ENCODE results near the gene FAIM2. TPM values are rescaled to one million over a fixed set of nuclear protein-coding genes. Genes with fewer than 3 reads are reported as not detected.

FAIM2 gene
- polyA plus RNA-seq, 1 donor from 2014 or later: 5.3 TPM

GRCh38 chr12:49854976-49855375 lies 48.7 kb downstream of the FAIM2 start:
- H3K4me2 ChIP-seq (ENCODE audit: low read length): no peak overlapping the region
- H3K27me3 ChIP-seq (ENCODE audit: insufficient read depth, low read depth, low read length): no peaks in the 10 kb centered on the region
- no peak overlapping the region for H2AFZ ChIP-seq (ENCODE audit: low read depth, low read length)
- H3K27ac ChIP-seq (ENCODE audit: low read length): no peak overlapping the region
- no peak overlapping the region for H3K9ac ChIP-seq (ENCODE audit: low read length)
- H3K9me3 ChIP-seq (ENCODE audit: low read length): no peaks in the 10 kb centered on the region
- H3K9me2 ChIP-seq (ENCODE audit: insufficient read depth, low read length): no peaks in the 10 kb centered on the region
- H3K4me3 ChIP-seq (ENCODE audit: low read length): no peak overlapping the region
- H4K20me1 ChIP-seq (ENCODE audit: insufficient read depth): no peaks in the 10 kb centered on the region
- TF ChIP-seq RAD21 (conservative IDR thresholded peaks at IDR 0.05): no peak
- TF ChIP-seq SMC3 (conservative IDR thresholded peaks at IDR 0.05; ENCODE audit: poor library complexity): no peak
- TF ChIP-seq EP300 (conservative IDR thresholded peaks at IDR 0.05; ENCODE audit: poor library complexity, severe bottlenecking): no peak
- no peak for TF ChIP-seq REST (IDR thresholded peaks at IDR 0.05; ENCODE audit: borderline replicate concordance)
- TF ChIP-seq POLR2AphosphoS5 (IDR thresholded peaks at IDR 0.05): no peak
- no peak for TF ChIP-seq TAF1 (IDR thresholded peaks at IDR 0.05; ENCODE audit: low read depth)
- TF ChIP-seq MXI1 (conservative IDR thresholded peaks at IDR 0.05; ENCODE audit: poor library complexity, severe bottlenecking): no peak
- TF ChIP-seq EZH2 (IDR thresholded peaks at IDR 0.05; ENCODE audit: borderline replicate concordance, insufficient read depth, low read length, poor library complexity, severe bottlenecking): no peak
- TF ChIP-seq CTCF (IDR thresholded peaks at IDR 0.05; ENCODE audit: poor library complexity, severe bottlenecking): no peak
- H3F3A ChIP-seq (ENCODE audit: insufficient read depth, low read length, poor library complexity, severe bottlenecking): no peaks in the 10 kb centered on the region
- H3K79me2 ChIP-seq (replicated peaks; ENCODE audit: insufficient read depth, low read length): no peaks in the 10 kb centered on the region
- no peaks in the 10 kb centered on the region for H3K36me3 ChIP-seq (ENCODE audit: insufficient read depth, low read length)

- H3F3A ChIP-seq (ENCODE audit: insufficient read depth, low read length, poor library complexity, severe bottlenecking): no peaks in the 10 kb centered on the region
- no peak overlapping the region for H3K4me2 ChIP-seq (ENCODE audit: low read length)
- H3K36me3 ChIP-seq (ENCODE audit: insufficient read depth, low read length): no peaks in the 10 kb centered on the region
- no peak overlapping the region for H3K4me3 ChIP-seq (ENCODE audit: low read length)
- H3K9ac ChIP-seq (ENCODE audit: low read length): no peak overlapping the region
- H3K9me3 ChIP-seq (ENCODE audit: low read length): no peaks in the 10 kb centered on the region
- H2AFZ ChIP-seq (ENCODE audit: low read depth, low read length): no peak overlapping the region
- no peaks in the 10 kb centered on the region for H3K9me2 ChIP-seq (ENCODE audit: insufficient read depth, low read length)
- no peak overlapping the region for H3K27ac ChIP-seq (ENCODE audit: low read length)
- TF ChIP-seq EP300 (conservative IDR thresholded peaks at IDR 0.05; ENCODE audit: poor library complexity, severe bottlenecking) (no peak), REST (IDR thresholded peaks at IDR 0.05; ENCODE audit: borderline replicate concordance) (no peak), RAD21 (conservative IDR thresholded peaks at IDR 0.05) (no peak), TAF1 (IDR thresholded peaks at IDR 0.05; ENCODE audit: low read depth) (no peak), POLR2AphosphoS5 (IDR thresholded peaks at IDR 0.05) (no peak), SMC3 (conservative IDR thresholded peaks at IDR 0.05; ENCODE audit: poor library complexity) (no peak)
- no peaks in the 10 kb centered on the region for H4K20me1 ChIP-seq (ENCODE audit: insufficient read depth)
- no peaks in the 10 kb centered on the region for H3K27me3 ChIP-seq (ENCODE audit: insufficient read depth, low read depth, low read length)
- no peaks in the 10 kb centered on the region for H3K79me2 ChIP-seq (replicated peaks; ENCODE audit: insufficient read depth, low read length)
Observed at GRCh38 chr12:49853671-49854070, 50.0 kb downstream of the FAIM2 start.

All from neural cell (in vitro differentiated cells).